Endodermal cell (in vitro differentiated cells): ENCODE measurements around the gene YPEL5. TPM values are rescaled to one million over a fixed set of nuclear protein-coding genes. Genes with fewer than 3 reads are reported as not detected.

Source experiments
- DNase-seq: peaks from one replicate; pipeline ENCODE4 v3.0.0-alpha.2; 2017
- H3K27ac ChIP-seq: 2 replicates; pipeline ENCODE4 v1.5.1; 2013; ENCODE audit warnings: mild to moderate bottlenecking, low read depth, low read length, moderate library complexity
- H3K27me3 ChIP-seq: 2 replicates; pipeline ENCODE4 v1.6.1; 2013; ENCODE audit warnings: mild to moderate bottlenecking, low read length, moderate library complexity; ENCODE audit not compliant: insufficient read depth, control insufficient read depth, poor library complexity, severe bottlenecking
- H3K36me3 ChIP-seq: 2 replicates; pipeline ENCODE4 v1.7.0; 2013; ENCODE audit warnings: mild to moderate bottlenecking, low read length, moderate library complexity; ENCODE audit not compliant: control insufficient read depth, insufficient read depth
- H3K4me1 ChIP-seq: one replicate; pipeline ENCODE4 v1.7.0; 2013; ENCODE audit warnings: low read length; ENCODE audit not compliant: control insufficient read depth, insufficient read depth
- H3K4me3 ChIP-seq: 2 replicates; pipeline ENCODE4 v1.5.1; 2013; ENCODE audit warnings: mild to moderate bottlenecking, low read length, moderate library complexity
- H3K9ac ChIP-seq: 2 replicates; pipeline ENCODE4 v1.6.1; 2013; ENCODE audit warnings: mild to moderate bottlenecking, low read length, moderate library complexity; ENCODE audit not compliant: poor library complexity, severe bottlenecking; ENCODE audit errors: extremely low read depth
- H3K9me3 ChIP-seq: 2 replicates; pipeline ENCODE4 v1.6.1; 2013; ENCODE audit warnings: mild to moderate bottlenecking, low read length, moderate library complexity; ENCODE audit not compliant: control insufficient read depth
- H3K27ac Mint-ChIP-seq: 2 replicates; pipeline ENCODE4 v1.8.0; 2020; ENCODE audit warnings: mixed read lengths
- H3K27me3 Mint-ChIP-seq: 2 replicates; pipeline ENCODE4 v1.8.0; 2021; ENCODE audit warnings: mild to moderate bottlenecking, mixed read lengths; ENCODE audit not compliant: insufficient read depth
- H3K36me3 Mint-ChIP-seq: 2 replicates; pipeline ENCODE4 v1.8.0; 2020; ENCODE audit warnings: low read depth, mixed read lengths
- H3K4me1 Mint-ChIP-seq: 2 replicates; pipeline ENCODE4 v1.8.0; 2020; ENCODE audit warnings: mixed read lengths
- H3K4me3 Mint-ChIP-seq: 2 replicates; pipeline ENCODE4 v1.8.0; 2020; ENCODE audit warnings: mild to moderate bottlenecking, moderate library complexity, mixed read lengths
- H3K9me3 Mint-ChIP-seq: 2 replicates; pipeline ENCODE4 v1.8.0; 2020; ENCODE audit warnings: mild to moderate bottlenecking, mixed read lengths
- WGBS, 2 experiments: methylation state at CpG; one replicate each; pipeline versions ENCODE4 v1.1.5 to v1.1.7; 2013; ENCODE audit warnings: missing lambda C conversion rate in 2 of 2, mixed read lengths in 1 of 2; ENCODE audit not compliant: insufficient coverage in 1 of 2, insufficient read length in 1 of 2; 5-methylcytosine and 5-hydroxymethylcytosine counted together
- total RNA-seq, 2 donors: library from RNA; stranded (reverse); fragmentation: NEBNext Ultra II Directional in 1 of 2; extraction: Animal tissue kit (Norgen Biotek cat#: 25700) in 1 of 2; gene quantifications; 2 replicates in 1 of 2; 3 replicates in 1 of 2; pipeline ENCODE4 v1.2.1, GENCODE V29; 2021
- TF ChIP-seq, protein P1 (sequence below): fragments of 200-600 bp; sonication (generic); conservative IDR thresholded peaks from 2 replicates; pipeline ENCODE4 v1.5.0; 2021; ENCODE audit warnings: antibody characterized with exemption, mild to moderate bottlenecking

Gene YPEL5
- total RNA-seq, 2 donors from 2014 or later, result 80.1 to 97.2 TPM

DNA sequence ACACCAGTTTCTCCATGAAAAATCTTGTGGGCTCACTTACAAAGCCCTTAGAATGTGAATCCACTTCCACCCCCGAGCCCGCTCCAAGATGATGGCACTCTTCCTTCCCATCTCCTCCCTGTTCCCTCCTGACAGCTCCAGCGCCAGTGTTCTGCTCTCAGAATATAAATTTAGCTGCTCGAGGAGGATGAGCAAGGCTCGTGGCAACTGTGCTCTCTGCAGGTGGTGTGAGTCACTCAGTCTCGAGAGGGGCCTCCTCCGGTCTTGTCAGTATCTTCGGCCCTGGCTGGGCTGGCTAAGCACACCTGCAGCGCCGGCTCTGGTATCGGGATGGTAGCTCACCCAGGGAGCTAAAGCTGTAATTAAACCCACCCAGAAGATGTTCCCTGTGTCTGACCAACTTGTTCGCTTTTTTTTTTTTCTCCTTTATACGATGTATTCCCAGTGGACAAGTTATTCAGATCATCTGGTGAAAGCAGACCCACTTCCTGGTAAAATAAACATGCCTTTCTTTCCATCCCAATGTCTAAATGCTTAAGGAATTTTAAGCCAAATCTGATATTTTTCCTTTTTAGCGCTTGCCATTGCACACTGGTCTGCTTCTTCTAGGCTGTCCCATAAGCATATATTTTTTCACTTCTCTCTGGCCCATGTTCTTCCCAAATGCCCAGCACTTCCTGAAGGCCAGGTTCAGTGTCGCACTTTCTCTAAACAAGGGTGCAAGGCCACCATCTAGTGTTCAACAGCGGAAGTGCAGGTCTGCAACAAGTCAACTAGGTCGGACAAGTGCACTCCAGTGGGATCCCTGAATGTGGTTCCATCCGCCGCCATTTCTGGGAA lies 31.4 kb upstream of the YPEL5 start:
- H3K27ac Mint-ChIP-seq, result peak overlapping the region; percentile 83

DNA sequence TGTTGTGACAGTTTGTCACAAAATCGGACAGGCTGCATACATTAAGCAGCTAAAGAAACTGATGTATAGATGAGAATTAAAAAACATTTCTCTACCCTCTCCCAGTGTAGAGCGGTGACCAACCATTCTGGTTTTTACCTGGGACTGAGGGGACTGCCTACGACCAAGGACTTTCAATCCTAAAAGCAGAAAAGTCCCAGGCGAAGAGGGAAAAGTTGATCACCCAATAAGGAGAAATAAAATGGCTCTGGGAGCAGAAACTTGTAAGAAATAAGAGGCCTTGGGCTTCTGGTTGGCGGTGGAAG lies 30.9 kb upstream of the YPEL5 start:
- H3K4me3 Mint-ChIP-seq, result no peak overlapping the region
- peaks cover 6% of the 10 kb centered on the region for H3K27me3 Mint-ChIP-seq
- H3K4me3 ChIP-seq, result no peak overlapping the region
- H3K9me3 ChIP-seq, result no peaks in the 10 kb centered on the region
- no peak overlapping the region for H3K27ac Mint-ChIP-seq
- peaks cover 27% of the 10 kb centered on the region for H3K4me1 Mint-ChIP-seq
- no peak overlapping the region for H3K27ac ChIP-seq
- no peaks in the 10 kb centered on the region for H3K36me3 ChIP-seq
- TF ChIP-seq, protein P1, sequence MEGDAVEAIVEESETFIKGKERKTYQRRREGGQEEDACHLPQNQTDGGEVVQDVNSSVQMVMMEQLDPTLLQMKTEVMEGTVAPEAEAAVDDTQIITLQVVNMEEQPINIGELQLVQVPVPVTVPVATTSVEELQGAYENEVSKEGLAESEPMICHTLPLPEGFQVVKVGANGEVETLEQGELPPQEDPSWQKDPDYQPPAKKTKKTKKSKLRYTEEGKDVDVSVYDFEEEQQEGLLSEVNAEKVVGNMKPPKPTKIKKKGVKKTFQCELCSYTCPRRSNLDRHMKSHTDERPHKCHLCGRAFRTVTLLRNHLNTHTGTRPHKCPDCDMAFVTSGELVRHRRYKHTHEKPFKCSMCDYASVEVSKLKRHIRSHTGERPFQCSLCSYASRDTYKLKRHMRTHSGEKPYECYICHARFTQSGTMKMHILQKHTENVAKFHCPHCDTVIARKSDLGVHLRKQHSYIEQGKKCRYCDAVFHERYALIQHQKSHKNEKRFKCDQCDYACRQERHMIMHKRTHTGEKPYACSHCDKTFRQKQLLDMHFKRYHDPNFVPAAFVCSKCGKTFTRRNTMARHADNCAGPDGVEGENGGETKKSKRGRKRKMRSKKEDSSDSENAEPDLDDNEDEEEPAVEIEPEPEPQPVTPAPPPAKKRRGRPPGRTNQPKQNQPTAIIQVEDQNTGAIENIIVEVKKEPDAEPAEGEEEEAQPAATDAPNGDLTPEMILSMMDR, result no peak
- H3K9ac ChIP-seq, result no peak overlapping the region
- H3K27me3 ChIP-seq, result no peaks in the 10 kb centered on the region
- WGBS, 2 experiments, result 79 to 86% methylated on average over 3 to 5 of the region's 5 CpGs
- H3K4me1 ChIP-seq, result peaks cover 8% of the 10 kb centered on the region
- H3K36me3 Mint-ChIP-seq, result no peaks in the 10 kb centered on the region
- DNase-seq, result no peak
- no peaks in the 10 kb centered on the region for H3K9me3 Mint-ChIP-seq

More for the DNA sequence above, 31.4 kb upstream of the YPEL5 start:
- no peaks in the 10 kb centered on the region for H3K9me3 ChIP-seq
- H3K4me1 ChIP-seq, result peaks cover 8% of the 10 kb centered on the region
- Mint-ChIP-seq H3K27me3 (peaks cover 6% of the 10 kb centered on the region), H3K36me3 (no peaks in the 10 kb centered on the region), H3K4me1 (peaks cover 27% of the 10 kb centered on the region), H3K4me3 (peak overlapping the region; percentile 19), H3K9me3 (no peaks in the 10 kb centered on the region)
- H3K9ac ChIP-seq, result no peak overlapping the region
- H3K27me3 ChIP-seq, result no peaks in the 10 kb centered on the region
- peak overlapping the region; percentile 52 for H3K4me3 ChIP-seq
- TF ChIP-seq, protein P1, result peak; percentile 94
- H3K27ac ChIP-seq, result no peak overlapping the region
- 24 to 27% methylated on average over 15 to 19 of the region's 19 CpGs for WGBS, 2 experiments
- H3K36me3 ChIP-seq, result no peaks in the 10 kb centered on the region
- DNase-seq, result peak; percentile 97

DNA sequence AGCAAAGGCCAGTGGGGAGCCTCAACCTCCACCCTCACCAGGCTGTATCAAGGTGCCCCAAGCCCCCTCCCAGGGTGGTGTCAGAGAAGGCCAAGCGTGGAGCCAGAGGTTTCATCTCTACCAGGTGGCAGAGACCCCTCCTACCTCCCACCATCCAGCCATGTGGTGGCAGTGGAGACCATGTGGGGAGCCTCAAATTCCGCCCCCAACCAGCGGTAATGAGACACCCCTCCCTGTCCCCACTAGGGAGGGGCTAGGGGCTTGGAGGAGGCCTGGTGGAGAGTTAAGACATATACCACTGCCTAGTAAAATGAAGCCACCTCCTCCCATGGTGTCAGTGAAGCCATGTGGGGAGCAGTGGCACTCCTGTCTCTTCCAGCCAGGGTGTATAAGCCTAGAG lies 24.4 kb upstream of the YPEL5 start:
- Mint-ChIP-seq H3K36me3 (no peaks in the 10 kb centered on the region), H3K27ac (no peak overlapping the region), H3K4me1 (peaks cover 12% of the 10 kb centered on the region), H3K4me3 (no peak overlapping the region), H3K9me3 (peaks cover 6% of the 10 kb centered on the region), H3K27me3 (peaks cover 5% of the 10 kb centered on the region)
- peaks cover 18% of the 10 kb centered on the region for H3K9me3 ChIP-seq
- TF ChIP-seq, protein P1, result no peak
- H3K4me1 ChIP-seq, result no peaks in the 10 kb centered on the region
- no peaks in the 10 kb centered on the region for H3K36me3 ChIP-seq
- no peak overlapping the region for H3K4me3 ChIP-seq
- 94% methylated on average over 2 of the region's 3 CpGs; no CpG with 5 or more reads in 1 of the 2 experiments for WGBS, 2 experiments
- DNase-seq, result no peak
- no peak overlapping the region for H3K9ac ChIP-seq
- no peaks in the 10 kb centered on the region for H3K27me3 ChIP-seq
- no peak overlapping the region for H3K27ac ChIP-seq
